Mammary epithelial cell (primary cell): ENCODE results near the gene VDR.

Experiments used
- EZH2 ChIP-seq: IDR thresholded peaks from 2 replicates; pipeline ENCODE4 v1.6.1; 2012; ENCODE audit warnings: low read length, inconsistent platforms, borderline replicate concordance
- TF ChIP-seq, protein P1 (sequence below), 2 donors: IDR thresholded peaks in 1 of 2; conservative IDR thresholded peaks in 1 of 2; 2 replicates each; pipeline ENCODE4 v1.5.1; 2011 to 2012; ENCODE audit warnings: inconsistent platforms in 2 of 2, low read length in 2 of 2, mild to moderate bottlenecking in 2 of 2, control low read depth in 1 of 2, low read depth in 1 of 2; ENCODE audit not compliant: insufficient read depth in 1 of 2; ENCODE audit errors: extremely low read depth in 1 of 2

DNA sequence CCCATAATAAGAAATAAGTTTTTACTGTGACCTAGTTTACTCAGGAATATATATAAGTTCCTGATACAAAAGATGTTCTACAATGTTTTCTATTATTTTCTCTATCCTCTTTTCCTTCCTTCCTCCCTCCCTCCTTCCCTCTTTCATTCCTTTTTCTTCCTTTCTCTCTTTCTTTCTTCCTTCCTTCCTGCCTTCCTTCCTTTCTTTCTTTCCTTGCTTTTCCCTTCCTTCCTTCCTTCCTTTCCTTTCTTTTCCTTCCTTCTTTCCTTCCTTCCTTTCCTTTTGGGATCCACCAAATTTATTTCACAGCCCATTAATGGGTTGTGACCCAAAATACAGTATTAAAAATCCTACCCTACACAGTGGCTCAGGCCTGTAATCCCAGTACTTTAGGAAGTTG lies 3.9 kb upstream of the VDR start:
- TF ChIP-seq, protein P1, sequence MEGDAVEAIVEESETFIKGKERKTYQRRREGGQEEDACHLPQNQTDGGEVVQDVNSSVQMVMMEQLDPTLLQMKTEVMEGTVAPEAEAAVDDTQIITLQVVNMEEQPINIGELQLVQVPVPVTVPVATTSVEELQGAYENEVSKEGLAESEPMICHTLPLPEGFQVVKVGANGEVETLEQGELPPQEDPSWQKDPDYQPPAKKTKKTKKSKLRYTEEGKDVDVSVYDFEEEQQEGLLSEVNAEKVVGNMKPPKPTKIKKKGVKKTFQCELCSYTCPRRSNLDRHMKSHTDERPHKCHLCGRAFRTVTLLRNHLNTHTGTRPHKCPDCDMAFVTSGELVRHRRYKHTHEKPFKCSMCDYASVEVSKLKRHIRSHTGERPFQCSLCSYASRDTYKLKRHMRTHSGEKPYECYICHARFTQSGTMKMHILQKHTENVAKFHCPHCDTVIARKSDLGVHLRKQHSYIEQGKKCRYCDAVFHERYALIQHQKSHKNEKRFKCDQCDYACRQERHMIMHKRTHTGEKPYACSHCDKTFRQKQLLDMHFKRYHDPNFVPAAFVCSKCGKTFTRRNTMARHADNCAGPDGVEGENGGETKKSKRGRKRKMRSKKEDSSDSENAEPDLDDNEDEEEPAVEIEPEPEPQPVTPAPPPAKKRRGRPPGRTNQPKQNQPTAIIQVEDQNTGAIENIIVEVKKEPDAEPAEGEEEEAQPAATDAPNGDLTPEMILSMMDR (conservative IDR thresholded peaks at IDR 0.05 in 1 of 2, IDR thresholded peaks at IDR 0.05 in 1 of 2; ENCODE audit: extremely low read depth in 1 of 2, insufficient read depth in 1 of 2, low read depth in 1 of 2, low read length in 2 of 2), result no peak
- no peak for TF ChIP-seq EZH2
